Keratinocyte (primary cell): ENCODE measurements around the gene ABCC8. TPM values are rescaled to one million over a fixed set of nuclear protein-coding genes. Genes with fewer than 3 reads are reported as not detected.

Experiments used
- DNase-seq: peaks from one replicate; pipeline ENCODE4 v3.0.0-alpha.2; 2011; ENCODE audit warnings: low read depth, missing footprints, low spot score
- FAIRE-seq: peaks from 2 replicates; lab custom pipeline; 2011; peaks lifted over from hg19 to GRCh38; lab: Jason Lieb, UNC
- H2AFZ ChIP-seq: 2 replicates; pipeline ENCODE4 v1.6.0; 2012; ENCODE audit warnings: low read length, control low read depth, inconsistent platforms; ENCODE audit not compliant: control insufficient read depth
- H3K27ac ChIP-seq: 2 replicates; pipeline ENCODE4 v1.5.1; 2011; ENCODE audit warnings: low read length; ENCODE audit not compliant: control insufficient read depth, insufficient read depth
- H3K27me3 ChIP-seq: 3 replicates; pipeline ENCODE4 v1.6.0; 2011; ENCODE audit warnings: low read length; ENCODE audit not compliant: control insufficient read depth, insufficient read depth; ENCODE audit errors: extremely low read depth
- H3K36me3 ChIP-seq, 2 experiments: 2 replicates in 1 of 2; 3 replicates in 1 of 2; pipeline ENCODE4 v1.5.1; 2011; ENCODE audit warnings: low read length in 2 of 2, mild to moderate bottlenecking in 1 of 2; ENCODE audit not compliant: control insufficient read depth in 2 of 2, insufficient read depth in 2 of 2; ENCODE audit errors: extremely low read depth in 1 of 2
- H3K4me1 ChIP-seq: 3 replicates; pipeline ENCODE4 v1.5.1; 2011; ENCODE audit warnings: low read length; ENCODE audit not compliant: control insufficient read depth, insufficient read depth; ENCODE audit errors: extremely low read depth
- H3K4me2 ChIP-seq: 3 replicates; pipeline ENCODE4 v1.6.0; 2011; ENCODE audit warnings: low read depth, low read length; ENCODE audit not compliant: control insufficient read depth, insufficient read depth; ENCODE audit errors: extremely low read depth
- H3K4me3 ChIP-seq, 3 experiments: fragments of 200-600 bp in 1 of 3; sonication (generic) in 1 of 3; 2 replicates in 2 of 3; 3 replicates in 1 of 3; pipeline ENCODE4 v1.5.1; 2011 to 2016; ENCODE audit warnings: low read length in 3 of 3, mild to moderate bottlenecking in 3 of 3, control low read depth in 2 of 3, inconsistent platforms in 1 of 3, low read depth in 1 of 3, mixed read lengths in 1 of 3, mixed run types in 1 of 3, moderate library complexity in 1 of 3; ENCODE audit not compliant: control insufficient read depth in 2 of 3, insufficient read depth in 2 of 3; ENCODE audit errors: extremely low read depth in 1 of 3
- H3K79me2 ChIP-seq: 2 replicates; pipeline ENCODE4 v1.6.0; 2012; ENCODE audit warnings: low read length; ENCODE audit not compliant: control insufficient read depth, insufficient read depth
- H3K9ac ChIP-seq: 3 replicates; pipeline ENCODE4 v1.6.0; 2011; ENCODE audit warnings: low read length; ENCODE audit not compliant: control insufficient read depth, insufficient read depth; ENCODE audit errors: extremely low read depth
- H3K9me1 ChIP-seq: 3 replicates; pipeline ENCODE4 v1.6.0; 2011; ENCODE audit warnings: low read length; ENCODE audit not compliant: control insufficient read depth, insufficient read depth; ENCODE audit errors: extremely low read depth
- H3K9me3 ChIP-seq: 2 replicates; pipeline ENCODE4 v1.5.1; 2012; ENCODE audit warnings: low read depth, low read length; ENCODE audit not compliant: control insufficient read depth
- H4K20me1 ChIP-seq: 3 replicates; pipeline ENCODE4 v1.6.0; 2011; ENCODE audit warnings: low read length; ENCODE audit not compliant: control insufficient read depth, insufficient read depth; ENCODE audit errors: extremely low read depth
- CTCF ChIP-seq, 3 experiments: IDR thresholded peaks in 1 of 3; conservative IDR thresholded peaks in 1 of 3; optimal IDR thresholded peaks in 1 of 3; 2 replicates in 2 of 3; 3 replicates in 1 of 3; pipeline versions ENCODE3 to v1.5.1; 2011; ENCODE audit warnings: low read length in 3 of 3, mild to moderate bottlenecking in 3 of 3, moderate library complexity in 2 of 3, control low read depth in 1 of 3, inconsistent platforms in 1 of 3; ENCODE audit not compliant: insufficient read depth in 2 of 3; ENCODE audit errors: extremely low read depth in 1 of 3
- EZH2 ChIP-seq: IDR thresholded peaks from one replicate; pipeline ENCODE4 v1.6.1; 2012; ENCODE audit warnings: inconsistent platforms, mild to moderate bottlenecking, low read length, moderate library complexity
- dilution Hi-C: fragments of 300-500 bp; cut with MboI; formaldehyde crosslinking; loops from one replicate; pipeline ENCODE4 v1.7.0; 2020; ENCODE audit warnings: low sequenced_read_pairs; ENCODE audit not compliant: extremely low pct_ligation_motif_present
- polyA plus RNA-seq, 5 experiments: library from polyadenylated mRNA; depleted of rRNA in 3 of 5; stranded (reverse) in 3 of 5; stranded (forward) in 1 of 5; unstranded in 1 of 5; fragments of >200 nt; gene quantifications; 1 replicate in 1 of 5; 2 replicates in 3 of 5; 3 replicates in 1 of 5; pipeline versions ENCODE4 v1.2.1 to v1.2.3, GENCODE V29; 2011 to 2012; ENCODE audit warnings: missing spikeins in 2 of 5, low read depth in 1 of 5, low replicate concordance in 1 of 5

The ABCC8 gene
- polyA plus RNA-seq, 1 donor (not counting 4 experiments of a cell fraction or from before 2014, with no cell fraction given) = not detected

- H4K20me1 ChIP-seq = no peaks in the 10 kb centered on the region
- no peak for DNase-seq
- no peaks in the 10 kb centered on the region for H3K36me3 ChIP-seq
- no peaks in the 10 kb centered on the region for H3K9me3 ChIP-seq
- TF ChIP-seq CTCF (optimal IDR thresholded peaks at IDR 0.05 in 1 of 3, IDR thresholded peaks at IDR 0.05 in 1 of 3, conservative IDR thresholded peaks at IDR 0.05 in 1 of 3; ENCODE audit: extremely low read depth in 1 of 3, insufficient read depth in 2 of 3, low read length in 3 of 3) = no peak
- TF ChIP-seq EZH2 = no peak
- H3K4me1 ChIP-seq = no peaks in the 10 kb centered on the region
- FAIRE-seq = no peak
- no peak overlapping the region for H2AFZ ChIP-seq
- H3K27ac ChIP-seq = no peak overlapping the region
- dilution Hi-C loops = no loop called here
- peaks cover 11% of the 10 kb centered on the region for H3K27me3 ChIP-seq
- no peak overlapping the region for H3K4me3 ChIP-seq
- no peaks in the 10 kb centered on the region for H3K79me2 ChIP-seq
- H3K9ac ChIP-seq = no peak overlapping the region
- H3K4me2 ChIP-seq = no peak overlapping the region
- no peaks in the 10 kb centered on the region for H3K9me1 ChIP-seq
Measured at GRCh38 chr11:17525570-17525969, 48.9 kb upstream of the ABCC8 start.

- Histone ChIP-seq H3K9me1 (no peaks in the 10 kb centered on the region), H3K9me3 (no peaks in the 10 kb centered on the region), H3K4me1 (no peaks in the 10 kb centered on the region), H3K79me2 (no peaks in the 10 kb centered on the region), H4K20me1 (no peaks in the 10 kb centered on the region), H3K27me3 (peaks cover 7% of the 10 kb centered on the region), H3K9ac (no peak overlapping the region), H3K4me2 (no peak overlapping the region), H3K36me3 (no peaks in the 10 kb centered on the region), H2AFZ (no peak overlapping the region), H3K27ac (no peak overlapping the region), H3K4me3 (no peak overlapping the region)
- FAIRE-seq (no peak), DNase-seq (no peak)
- dilution Hi-C loops = no loop called here
- no peak for TF ChIP-seq EZH2
- TF ChIP-seq CTCF (optimal IDR thresholded peaks at IDR 0.05 in 1 of 3, IDR thresholded peaks at IDR 0.05 in 1 of 3, conservative IDR thresholded peaks at IDR 0.05 in 1 of 3; ENCODE audit: extremely low read depth in 1 of 3, insufficient read depth in 2 of 3, low read length in 3 of 3) = no peak
Measured at GRCh38 chr11:17524221-17524620, 47.6 kb upstream of the ABCC8 start.
